ENCODE results near the gene BEST4.

The BEST4 gene

DNA sequence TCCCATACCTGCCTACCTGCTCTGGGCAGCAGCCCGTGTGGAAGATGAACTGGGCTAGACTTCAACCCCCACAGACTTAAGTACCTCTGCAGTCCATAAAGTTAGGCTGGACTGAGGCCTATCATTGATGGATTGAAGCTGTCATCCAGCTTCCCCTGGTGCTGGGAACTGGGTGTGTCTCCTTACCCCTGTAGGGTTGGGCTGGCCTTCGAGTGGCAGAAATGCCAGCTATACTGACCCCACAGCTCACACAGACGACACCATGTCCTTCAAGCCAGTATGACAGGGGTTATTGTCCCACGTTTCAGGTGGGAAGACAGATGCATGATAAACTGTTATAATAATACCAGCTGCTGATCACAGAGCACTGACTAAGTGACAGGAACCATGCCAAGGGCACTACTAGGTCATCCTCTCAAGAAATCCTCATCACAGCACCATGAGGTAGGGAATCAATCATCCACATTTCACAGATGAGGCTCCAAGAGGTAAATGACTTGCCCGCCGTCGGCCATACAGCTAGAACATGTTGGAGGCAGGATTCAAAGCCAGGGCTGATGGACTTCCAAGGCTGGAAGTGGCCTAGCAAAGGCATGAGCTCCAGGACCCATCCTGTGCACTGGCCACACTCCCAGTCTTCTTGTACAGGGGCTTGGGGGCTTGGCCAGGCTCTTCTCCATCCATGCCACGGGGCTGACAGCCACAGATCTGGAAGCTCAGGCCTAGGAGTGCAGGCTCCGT, at the start of gene BEST4:
Gene BEST4 (minus strand): TSS at position 51 of the 741 bp plus-strand sequence. CDS start 465 bp downstream, outside the sequence.
- no peaks in the 10 kb centered on the region for H3K9me3 ChIP-seq (ENCODE audit: control insufficient read depth, insufficient read depth, low read length)
- H3K27ac ChIP-seq (ENCODE audit: low read length): no peak within 1 kb of the TSS
- no peak for DNase-seq (ENCODE audit: low read depth, low spot score)
- H3K27me3 ChIP-seq (ENCODE audit: control insufficient read depth, insufficient read depth, low read length): no peaks in the 10 kb centered on the region
- WGBS (ENCODE audit: insufficient coverage, insufficient read length): no CpG with 5 or more reads among the region's 9 CpGs
- no peaks in the 10 kb centered on the region for H3K36me3 ChIP-seq (ENCODE audit: control insufficient read depth, insufficient read depth, low read length)
- peaks cover 7% of the 10 kb centered on the region for H3K4me1 ChIP-seq (ENCODE audit: control insufficient read depth, insufficient read depth, low read length)
- H3K4me3 ChIP-seq (ENCODE audit: low read length): no peak within 1 kb of the TSS

DNA sequence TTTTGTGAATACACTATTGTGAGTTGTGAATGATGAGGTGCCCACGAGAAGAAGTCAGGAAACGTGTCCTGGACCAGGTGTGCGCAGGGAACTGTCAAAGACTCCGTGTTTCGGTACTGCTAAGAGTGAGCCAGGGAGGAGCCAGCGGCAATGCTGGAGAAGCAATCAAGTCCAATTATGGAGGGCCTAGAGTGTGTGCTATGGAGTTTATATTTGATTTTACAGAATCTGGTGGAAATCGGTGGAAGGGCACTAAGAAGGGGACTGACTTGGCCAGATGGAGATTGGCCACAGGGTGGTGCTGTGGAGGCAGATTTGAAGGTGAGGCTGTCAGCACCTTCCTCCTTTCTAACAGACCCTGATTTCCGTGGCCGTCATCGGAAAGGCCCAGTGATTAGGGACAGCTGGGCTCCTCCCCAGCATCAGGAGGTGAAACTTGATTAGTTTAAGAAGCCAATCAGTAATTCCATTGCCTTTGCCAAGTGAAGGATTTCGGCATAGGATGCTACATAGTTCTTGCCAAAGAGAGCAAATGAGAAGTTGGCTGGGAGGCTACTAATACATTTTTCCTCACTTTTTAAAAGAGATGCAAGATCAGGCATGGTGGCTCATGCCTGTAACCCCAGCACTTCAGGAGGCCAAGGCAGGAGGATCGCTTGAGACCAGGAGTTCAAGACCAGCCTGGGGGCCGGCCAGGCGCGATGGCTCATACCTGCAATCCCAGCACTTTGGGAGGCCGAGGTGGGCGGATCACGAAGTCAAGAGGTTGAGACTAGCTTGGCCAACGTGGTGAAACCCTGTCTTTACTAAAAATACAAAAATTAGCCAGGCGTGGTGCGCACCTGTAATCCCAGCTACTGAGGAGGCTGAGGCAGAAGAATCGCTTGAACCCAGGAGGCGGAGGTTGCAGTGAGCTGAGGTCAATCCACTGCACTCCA, 48.0 kb upstream of the BEST4 start:
- no CpG with 5 or more reads among the region's 23 CpGs for WGBS (ENCODE audit: insufficient coverage, insufficient read length)

GRCh38 chr1:44834328-44834727, 46.4 kb upstream of the BEST4 start:
- Histone ChIP-seq H3K36me3 (ENCODE audit: control insufficient read depth, insufficient read depth, low read length) (no peaks in the 10 kb centered on the region), H3K27ac (ENCODE audit: low read length) (no peak overlapping the region), H3K4me3 (ENCODE audit: low read length) (no peak overlapping the region), H3K27me3 (ENCODE audit: control insufficient read depth, insufficient read depth, low read length) (no peaks in the 10 kb centered on the region), H3K9me3 (ENCODE audit: control insufficient read depth, insufficient read depth, low read length) (no peaks in the 10 kb centered on the region), H3K4me1 (ENCODE audit: control insufficient read depth, insufficient read depth, low read length) (peaks cover 4% of the 10 kb centered on the region)
- no peak for DNase-seq (ENCODE audit: low read depth, low spot score)
- WGBS (ENCODE audit: insufficient coverage, insufficient read length): no CpG with 5 or more reads among the region's 7 CpGs

More for the DNA sequence above, 48.0 kb upstream of the BEST4 start:
- H3K27me3 ChIP-seq (ENCODE audit: control insufficient read depth, insufficient read depth, low read length): no peaks in the 10 kb centered on the region
- H3K36me3 ChIP-seq (ENCODE audit: control insufficient read depth, insufficient read depth, low read length): no peaks in the 10 kb centered on the region
- H3K4me3 ChIP-seq (ENCODE audit: low read length): no peak overlapping the region
- H3K4me1 ChIP-seq (ENCODE audit: control insufficient read depth, insufficient read depth, low read length): peaks cover 4% of the 10 kb centered on the region
- no peaks in the 10 kb centered on the region for H3K9me3 ChIP-seq (ENCODE audit: control insufficient read depth, insufficient read depth, low read length)
- DNase-seq (ENCODE audit: low read depth, low spot score): peak; percentile 86
- no peak overlapping the region for H3K27ac ChIP-seq (ENCODE audit: low read length)

GRCh38 chr1:44832056-44832705, 44.2 kb upstream of the BEST4 start:
- no peaks in the 10 kb centered on the region for H3K36me3 ChIP-seq (ENCODE audit: control insufficient read depth, insufficient read depth, low read length)
- no peaks in the 10 kb centered on the region for H3K9me3 ChIP-seq (ENCODE audit: control insufficient read depth, insufficient read depth, low read length)
- no peaks in the 10 kb centered on the region for H3K27me3 ChIP-seq (ENCODE audit: control insufficient read depth, insufficient read depth, low read length)
- H3K27ac ChIP-seq (ENCODE audit: low read length): no peak overlapping the region
- WGBS (ENCODE audit: insufficient coverage, insufficient read length): no CpG with 5 or more reads among the region's 13 CpGs
- H3K4me1 ChIP-seq (ENCODE audit: control insufficient read depth, insufficient read depth, low read length): peaks cover 4% of the 10 kb centered on the region
- no peak for DNase-seq (ENCODE audit: low read depth, low spot score)
- no peak overlapping the region for H3K4me3 ChIP-seq (ENCODE audit: low read length)

DNA sequence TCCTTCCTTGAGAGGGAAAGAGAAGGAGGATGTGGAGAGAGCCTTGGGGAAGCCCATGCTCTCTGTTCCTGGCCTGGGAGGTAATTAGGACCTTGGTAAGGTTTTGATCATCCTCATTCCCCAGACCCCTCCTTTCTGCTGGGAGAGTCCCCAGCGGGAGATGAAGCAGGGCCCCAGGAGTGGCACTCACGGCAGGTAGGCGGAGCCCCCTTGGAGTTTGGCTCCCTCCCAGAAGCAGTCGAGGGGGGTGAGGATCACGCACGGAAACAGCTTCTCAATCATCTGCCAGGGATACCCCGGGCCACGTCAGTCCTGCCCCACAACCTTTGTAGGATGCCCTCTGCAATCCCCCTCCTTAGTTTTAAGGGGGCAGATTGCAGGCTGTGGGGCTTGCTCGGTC, 43.5 kb upstream of the BEST4 start:
- Histone ChIP-seq H3K27me3 (ENCODE audit: control insufficient read depth, insufficient read depth, low read length) (no peaks in the 10 kb centered on the region), H3K27ac (ENCODE audit: low read length) (no peak overlapping the region), H3K4me1 (ENCODE audit: control insufficient read depth, insufficient read depth, low read length) (peaks cover 4% of the 10 kb centered on the region), H3K4me3 (ENCODE audit: low read length) (no peak overlapping the region), H3K9me3 (ENCODE audit: control insufficient read depth, insufficient read depth, low read length) (no peaks in the 10 kb centered on the region), H3K36me3 (ENCODE audit: control insufficient read depth, insufficient read depth, low read length) (no peaks in the 10 kb centered on the region)
- no peak for DNase-seq (ENCODE audit: low read depth, low spot score)
- no CpG with 5 or more reads among the region's 9 CpGs for WGBS (ENCODE audit: insufficient coverage, insufficient read length)

DNA sequence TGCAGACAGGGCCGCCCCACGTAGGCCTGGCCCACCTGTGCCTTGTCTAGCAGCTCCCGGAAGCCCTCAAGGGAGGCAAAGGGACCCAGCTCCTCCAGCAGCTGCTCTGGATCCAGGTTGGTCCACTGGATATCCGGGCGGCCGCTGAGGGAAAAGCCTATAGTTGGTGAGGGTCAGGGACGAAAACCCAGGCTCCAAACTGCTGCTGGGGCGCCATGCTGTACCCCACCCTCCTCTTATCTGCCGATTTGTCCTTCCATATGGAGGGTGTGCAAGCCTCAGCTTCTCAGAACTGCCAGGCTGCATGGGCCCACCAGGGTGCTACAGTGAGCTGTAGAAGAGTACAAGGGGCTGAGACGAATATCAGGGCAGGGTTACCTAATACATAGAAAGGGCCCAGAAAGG, 42.9 kb upstream of the BEST4 start:
- Histone ChIP-seq H3K36me3 (ENCODE audit: control insufficient read depth, insufficient read depth, low read length) (no peaks in the 10 kb centered on the region), H3K9me3 (ENCODE audit: control insufficient read depth, insufficient read depth, low read length) (no peaks in the 10 kb centered on the region), H3K4me1 (ENCODE audit: control insufficient read depth, insufficient read depth, low read length) (peaks cover 4% of the 10 kb centered on the region), H3K27ac (ENCODE audit: low read length) (no peak overlapping the region), H3K4me3 (ENCODE audit: low read length) (no peak overlapping the region), H3K27me3 (ENCODE audit: control insufficient read depth, insufficient read depth, low read length) (no peaks in the 10 kb centered on the region)
- no CpG with 5 or more reads among the region's 10 CpGs for WGBS (ENCODE audit: insufficient coverage, insufficient read length)
- no peak for DNase-seq (ENCODE audit: low read depth, low spot score)

- H3K4me1 ChIP-seq (ENCODE audit: control insufficient read depth, insufficient read depth, low read length): peaks cover 4% of the 10 kb centered on the region
- no peaks in the 10 kb centered on the region for H3K9me3 ChIP-seq (ENCODE audit: control insufficient read depth, insufficient read depth, low read length)
Measured at GRCh38 chr1:44829506-44830384, 41.8 kb upstream of the BEST4 start.

GRCh38 chr1:44828841-44829440, 41.0 kb upstream of the BEST4 start:
- no peaks in the 10 kb centered on the region for H3K9me3 ChIP-seq (ENCODE audit: control insufficient read depth, insufficient read depth, low read length)
- WGBS (ENCODE audit: insufficient coverage, insufficient read length): no CpG with 5 or more reads among the region's 15 CpGs
- no peak for DNase-seq (ENCODE audit: low read depth, low spot score)
- H3K4me1 ChIP-seq (ENCODE audit: control insufficient read depth, insufficient read depth, low read length): peaks cover 4% of the 10 kb centered on the region
- H3K27ac ChIP-seq (ENCODE audit: low read length): no peak overlapping the region
- H3K4me3 ChIP-seq (ENCODE audit: low read length): no peak overlapping the region
- H3K36me3 ChIP-seq (ENCODE audit: control insufficient read depth, insufficient read depth, low read length): no peaks in the 10 kb centered on the region
- H3K27me3 ChIP-seq (ENCODE audit: control insufficient read depth, insufficient read depth, low read length): no peaks in the 10 kb centered on the region

More at GRCh38 chr1:44829506-44830384, 41.8 kb upstream of the BEST4 start:
- Histone ChIP-seq H3K4me3 (ENCODE audit: low read length) (no peak overlapping the region), H3K27me3 (ENCODE audit: control insufficient read depth, insufficient read depth, low read length) (no peaks in the 10 kb centered on the region), H3K36me3 (ENCODE audit: control insufficient read depth, insufficient read depth, low read length) (no peaks in the 10 kb centered on the region), H3K27ac (ENCODE audit: low read length) (no peak overlapping the region)
- no CpG with 5 or more reads among the region's 12 CpGs for WGBS (ENCODE audit: insufficient coverage, insufficient read length)
- no peak for DNase-seq (ENCODE audit: low read depth, low spot score)

DNA sequence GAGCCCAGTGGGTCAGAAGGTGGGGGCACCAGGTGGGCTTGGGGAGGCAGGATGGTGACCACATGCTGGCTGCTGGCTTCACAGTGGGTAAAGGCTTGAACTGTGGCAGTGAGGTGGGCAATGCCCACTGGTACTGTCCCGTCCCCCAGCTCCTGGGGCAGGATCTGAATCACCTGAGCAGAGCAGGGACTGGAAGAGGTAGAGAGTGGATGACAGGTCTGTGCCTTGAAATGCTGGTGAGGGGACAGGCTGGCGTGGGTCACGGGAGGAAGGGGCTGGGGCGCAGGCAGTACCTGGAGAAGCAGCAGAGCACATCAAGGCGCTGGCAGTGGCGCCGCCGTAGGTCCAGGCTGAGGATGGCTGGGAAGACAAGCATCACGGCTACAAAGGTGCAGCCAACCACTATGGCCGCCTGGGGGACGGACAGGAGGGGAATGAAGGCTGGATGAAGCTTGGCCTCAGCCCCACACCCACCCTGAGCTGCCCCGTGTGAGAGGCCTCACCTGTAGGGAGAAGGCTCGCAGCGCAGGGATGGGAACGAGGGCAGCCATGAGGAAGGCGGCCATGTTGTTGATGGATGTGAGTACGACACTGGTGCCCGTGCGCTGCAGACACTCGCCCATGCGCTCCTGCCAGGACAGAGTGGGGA, 40.2 kb upstream of the BEST4 start:
- no peaks in the 10 kb centered on the region for H3K36me3 ChIP-seq (ENCODE audit: control insufficient read depth, insufficient read depth, low read length)
- WGBS (ENCODE audit: insufficient coverage, insufficient read length): no CpG with 5 or more reads among the region's 21 CpGs

More for the DNA sequence above, 40.2 kb upstream of the BEST4 start:
- H3K9me3 ChIP-seq (ENCODE audit: control insufficient read depth, insufficient read depth, low read length): no peaks in the 10 kb centered on the region
- H3K4me1 ChIP-seq (ENCODE audit: control insufficient read depth, insufficient read depth, low read length): peaks cover 4% of the 10 kb centered on the region
- H3K27me3 ChIP-seq (ENCODE audit: control insufficient read depth, insufficient read depth, low read length): no peaks in the 10 kb centered on the region
- no peak overlapping the region for H3K4me3 ChIP-seq (ENCODE audit: low read length)
- no peak for DNase-seq (ENCODE audit: low read depth, low spot score)
- H3K27ac ChIP-seq (ENCODE audit: low read length): no peak overlapping the region

Measured in iPS DF 6.9 (cell line).